Hematopoietic multipotent progenitor cell treated with erythropoietin and hydrocortisone succinate and interleukin-3 and kit ligand, for 4 days (in vitro differentiated cells): ENCODE data around the gene TMEM273.
"Not testable (repeated sequence)": the region's sequence is repeated elsewhere in the genome, so short reads cannot be mapped to it uniquely, and the experiment has no call there.

Source experiments
- DNase-seq: peaks from one replicate; pipeline ENCODE4 v3.0.0-alpha.2; 2015

Gene TMEM273

GRCh38 chr10:49204119-49204518 is 15.9 kb upstream of the TMEM273 start:
- DNase-seq: no peak

- DNase-seq: no peak
Observed at GRCh38 chr10:49202266-49202665, 14.1 kb upstream of the TMEM273 start.

- DNase-seq: no peak
Observed at GRCh38 chr10:49200854-49201253, 12.7 kb upstream of the TMEM273 start.

GRCh38 chr10:49197171-49197570 is 9.0 kb upstream of the TMEM273 start:
- DNase-seq: no peak

GRCh38 chr10:49195864-49196263 is 7.7 kb upstream of the TMEM273 start:
- not testable (repeated sequence) for DNase-seq

GRCh38 chr10:49194212-49194920 is 6.2 kb upstream of the TMEM273 start:
- DNase-seq: no peak

GRCh38 chr10:49191349-49191748 is 3.2 kb upstream of the TMEM273 start:
- no peak for DNase-seq

- no peak for DNase-seq
Observed at GRCh38 chr10:49189422-49189821, 1.2 kb upstream of the TMEM273 start.

GRCh38 chr10:49187044-49187484 is 1.1 kb downstream of the TMEM273 start:
- DNase-seq: peak; percentile 44

GRCh38 chr10:49186613-49187012 is 1.6 kb downstream of the TMEM273 start:
- peak; percentile 43 for DNase-seq

- no peak for DNase-seq
Observed at GRCh38 chr10:49185213-49185612, 3.0 kb downstream of the TMEM273 start.

- DNase-seq: peak; percentile 63
Observed at GRCh38 chr10:49184642-49185111, 3.5 kb downstream of the TMEM273 start.

- DNase-seq: peak; percentile 83
Observed at GRCh38 chr10:49183596-49184542, 4.3 kb downstream of the TMEM273 start.

GRCh38 chr10:49182776-49183175 is 5.4 kb downstream of the TMEM273 start:
- no peak for DNase-seq

GRCh38 chr10:49180444-49180860 is 7.7 kb downstream of the TMEM273 start:
- DNase-seq: no peak

- DNase-seq: no peak
Observed at GRCh38 chr10:49179699-49180443, 8.3 kb downstream of the TMEM273 start.

- DNase-seq: no peak
Observed at GRCh38 chr10:49178489-49179471, 9.4 kb downstream of the TMEM273 start.

GRCh38 chr10:49177391-49178355 is 10.5 kb downstream of the TMEM273 start:
- peak; percentile 51 for DNase-seq

GRCh38 chr10:49176310-49177268 is 11.6 kb downstream of the TMEM273 start:
- no peak for DNase-seq
